ENCODE measurements around the gene ZBED4.

ZBED4 gene

GRCh38 chr22:49901457-49901856 lies 47.8 kb downstream of the ZBED4 start:
- DNase-seq (ENCODE audit: low read depth), result no peak

DNA sequence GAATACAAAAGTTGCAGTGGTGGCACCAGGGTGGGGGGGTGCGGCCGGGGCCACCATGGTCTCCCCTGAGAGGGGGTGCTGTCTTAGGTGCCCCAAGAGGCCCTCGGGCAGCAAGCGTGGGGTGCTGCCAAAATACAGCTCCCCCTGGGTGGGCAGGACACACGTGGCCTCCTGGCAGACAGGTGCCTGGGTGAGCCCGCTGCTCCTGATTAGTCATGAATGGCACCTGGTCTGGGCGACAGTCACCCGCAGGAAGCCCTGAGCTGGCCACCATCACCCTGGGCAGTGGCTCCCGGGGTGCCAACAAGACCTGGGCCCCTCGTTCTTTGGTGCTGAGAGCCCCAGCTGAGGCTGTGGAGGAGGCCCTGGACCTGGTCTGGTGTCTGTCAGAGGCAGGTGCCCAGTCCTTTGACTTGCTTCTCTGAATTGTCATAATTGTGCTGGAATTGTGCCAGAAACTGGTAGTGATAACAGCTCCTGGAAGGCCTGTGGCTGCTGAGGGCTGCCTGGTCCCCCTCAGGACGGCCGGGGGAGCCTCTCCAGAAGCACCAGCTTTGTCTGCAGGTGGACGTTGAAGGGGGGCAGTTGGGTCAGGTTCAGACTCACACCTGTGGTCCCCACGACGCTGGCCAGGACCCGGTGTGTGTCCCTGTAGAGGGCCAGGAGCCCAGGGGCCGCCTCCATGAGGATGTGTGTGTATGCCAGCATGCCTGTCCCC lies 49.8 kb downstream of the ZBED4 start:
- DNase-seq (ENCODE audit: low read depth), result no peak

GRCh38 chr22:49904040-49904369 lies 50.4 kb downstream of the ZBED4 start:
- DNase-seq (ENCODE audit: low read depth), result no peak

DNA sequence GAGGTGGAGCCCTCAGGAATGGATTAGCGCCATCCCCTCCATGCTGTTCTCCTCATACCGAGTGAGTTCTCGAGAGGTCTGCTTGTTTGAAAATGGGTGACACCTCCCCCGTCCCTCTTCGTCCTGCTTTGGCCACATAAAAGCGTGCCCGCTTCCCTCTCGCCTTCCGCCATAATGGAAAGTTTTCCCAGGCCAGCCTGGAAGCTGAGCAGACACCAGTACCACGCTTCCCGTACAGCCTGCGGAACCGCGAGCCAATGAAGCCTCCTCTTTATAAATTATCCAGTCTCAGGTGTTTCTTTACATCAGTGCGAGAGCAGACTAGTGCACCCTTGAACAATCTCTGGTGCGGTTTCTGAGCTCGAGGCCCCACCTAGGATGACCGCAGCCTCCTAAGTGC lies 51.8 kb downstream of the ZBED4 start:
- DNase-seq (ENCODE audit: low read depth), result no peak

GRCh38 chr22:49906071-49906798 lies 52.6 kb downstream of the ZBED4 start:
- DNase-seq (ENCODE audit: low read depth), result no peak

- DNase-seq (ENCODE audit: low read depth), result no peak
Observed at GRCh38 chr22:49906799-49907290, 53.2 kb downstream of the ZBED4 start.

- DNase-seq (ENCODE audit: low read depth), result no peak
Observed at GRCh38 chr22:49907807-49908206, 54.2 kb downstream of the ZBED4 start.

GRCh38 chr22:49909476-49910205 lies 56.0 kb downstream of the ZBED4 start:
- no peak for DNase-seq (ENCODE audit: low read depth)

GRCh38 chr22:49910229-49911155 lies 56.8 kb downstream of the ZBED4 start:
- no peak for DNase-seq (ENCODE audit: low read depth)

DNA sequence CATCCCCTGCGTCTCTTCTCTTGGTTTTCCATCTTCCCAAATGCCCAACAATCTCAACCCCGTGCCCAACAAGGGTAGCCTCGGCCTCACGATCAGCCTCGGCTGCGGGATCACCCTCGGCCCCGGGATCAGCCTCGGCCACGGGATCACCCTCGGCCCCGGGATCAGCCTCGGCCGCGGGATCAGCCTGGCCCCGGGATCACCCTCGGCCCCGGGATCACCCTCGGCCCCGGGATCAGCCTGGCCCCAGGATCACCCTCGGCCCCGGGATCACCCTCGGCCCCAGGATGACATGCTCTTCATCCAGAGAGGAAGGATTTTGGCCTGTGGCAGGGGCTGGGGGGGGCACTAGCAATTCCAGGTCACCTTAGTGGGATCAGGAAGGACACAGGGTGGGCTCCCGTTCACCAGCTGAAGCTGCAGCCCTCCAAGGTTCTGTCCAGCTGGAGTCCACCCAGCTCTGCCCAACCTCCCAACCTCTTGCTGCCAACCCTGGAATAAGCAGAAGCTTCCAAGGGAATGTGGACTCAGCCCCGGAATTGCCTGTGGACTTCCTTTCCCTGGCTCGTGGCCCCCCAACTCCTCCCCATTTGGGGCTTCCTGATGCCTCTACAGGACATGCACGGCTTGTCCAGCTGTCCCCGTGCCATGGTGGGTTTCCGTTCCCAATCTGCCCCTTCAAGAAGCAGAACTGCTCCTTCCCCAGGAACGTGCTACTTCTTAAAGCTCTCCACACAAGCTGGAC lies 58.4 kb downstream of the ZBED4 start:
- DNase-seq (ENCODE audit: low read depth), result no peak

DNA sequence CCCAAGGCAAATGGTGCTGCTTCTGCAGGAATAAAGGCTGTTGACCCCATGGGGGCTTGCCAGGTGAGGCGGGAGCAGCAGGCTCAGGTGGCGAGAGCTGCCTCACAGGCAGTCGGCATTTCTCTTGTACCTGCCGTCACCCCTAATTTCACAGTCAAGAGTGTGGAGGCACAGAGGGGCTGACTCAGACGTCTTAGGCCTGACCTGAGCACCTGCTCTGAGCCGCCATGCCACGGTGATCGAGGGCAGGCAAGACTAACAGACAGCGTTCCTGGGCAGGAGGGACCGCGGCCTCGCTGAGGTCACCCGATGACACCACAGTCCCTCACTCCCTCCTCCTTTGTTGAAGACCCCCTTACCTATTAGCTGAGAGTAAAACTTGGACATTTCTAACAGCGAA lies 59.4 kb downstream of the ZBED4 start:
- DNase-seq (ENCODE audit: low read depth), result no peak

GRCh38 chr22:49913446-49913845 lies 59.8 kb downstream of the ZBED4 start:
- no peak for DNase-seq (ENCODE audit: low read depth)

GRCh38 chr22:49914256-49914655 lies 60.6 kb downstream of the ZBED4 start:
- DNase-seq (ENCODE audit: low read depth), result no peak

GRCh38 chr22:49915610-49916009 lies 62.0 kb downstream of the ZBED4 start:
- no peak for DNase-seq (ENCODE audit: low read depth)

- no peak for DNase-seq (ENCODE audit: low read depth)
Observed at GRCh38 chr22:49916831-49917230, 63.2 kb downstream of the ZBED4 start.

GRCh38 chr22:49917974-49918910 lies 64.6 kb downstream of the ZBED4 start, which contains the start of the genes ALG12 and CRELD2:
TSS of gene ALG12 (minus strand) at chr22:49918438. CDS start at chr22:49913765, 4,673 bp downstream.
TSS of gene CRELD2 (plus strand) at chr22:49918634. CDS start at chr22:49918770, 136 bp downstream.
- peak; percentile 96 for DNase-seq (ENCODE audit: low read depth)

DNA sequence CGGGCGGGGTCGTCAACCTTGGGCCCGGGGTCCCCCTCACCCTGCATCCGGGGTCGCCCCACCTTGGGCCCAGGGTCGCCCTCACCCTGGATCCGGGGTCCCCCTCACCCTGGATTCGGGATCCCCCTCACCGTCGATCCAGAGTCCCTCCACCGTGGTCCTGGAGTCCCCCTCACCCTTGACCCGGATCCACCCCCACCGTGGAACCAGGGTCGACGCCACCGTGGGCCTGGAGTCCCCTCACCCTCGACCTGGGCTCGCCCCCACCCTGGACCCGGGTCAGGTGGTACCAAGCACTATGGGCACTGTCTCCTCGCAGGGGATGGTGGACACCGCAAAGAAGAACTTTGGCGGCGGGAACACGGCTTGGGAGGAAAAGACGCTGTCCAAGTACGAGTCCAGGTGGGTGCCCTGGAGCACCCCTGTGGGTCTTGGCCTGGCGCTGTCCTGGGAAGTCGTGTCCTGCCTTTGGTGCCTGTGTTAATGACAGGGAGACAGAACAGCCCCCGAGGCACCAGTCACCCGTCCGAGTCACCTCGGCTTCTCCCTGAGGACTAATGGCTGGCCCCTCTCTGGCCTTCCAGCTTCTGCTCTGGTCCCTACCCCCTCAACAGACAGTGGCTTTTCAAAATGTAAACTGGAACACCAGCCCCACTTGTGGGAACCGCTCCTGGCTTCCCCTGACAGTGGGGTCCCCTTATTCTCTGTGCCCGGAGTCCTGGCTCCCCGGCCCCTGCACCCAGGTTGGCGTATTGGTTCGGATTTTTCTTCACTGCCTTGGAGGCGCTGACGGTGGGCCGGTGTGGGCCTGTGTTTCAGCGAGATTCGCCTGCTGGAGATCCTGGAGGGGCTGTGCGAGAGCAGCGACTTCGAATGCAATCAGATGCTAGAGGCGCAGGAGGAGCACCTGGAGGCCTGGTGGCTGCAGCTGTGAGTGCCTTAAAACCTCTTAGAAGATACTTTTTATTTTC lies 65.6 kb downstream of the ZBED4 start:
- no peak for DNase-seq (ENCODE audit: low read depth)

- DNase-seq (ENCODE audit: low read depth), result no peak
Observed at GRCh38 chr22:49920859-49921258, 67.2 kb downstream of the ZBED4 start.
